LNCAP (cell line): ENCODE measurements around the gene SERPINA10.

Source experiments
- CTCF ChIP-seq: fragments of 450-650 bp; IDR thresholded peaks from 2 replicates; pipeline ENCODE4 v1.5.1; 2017; ENCODE audit warnings: mild to moderate bottlenecking

SERPINA10 gene

DNA sequence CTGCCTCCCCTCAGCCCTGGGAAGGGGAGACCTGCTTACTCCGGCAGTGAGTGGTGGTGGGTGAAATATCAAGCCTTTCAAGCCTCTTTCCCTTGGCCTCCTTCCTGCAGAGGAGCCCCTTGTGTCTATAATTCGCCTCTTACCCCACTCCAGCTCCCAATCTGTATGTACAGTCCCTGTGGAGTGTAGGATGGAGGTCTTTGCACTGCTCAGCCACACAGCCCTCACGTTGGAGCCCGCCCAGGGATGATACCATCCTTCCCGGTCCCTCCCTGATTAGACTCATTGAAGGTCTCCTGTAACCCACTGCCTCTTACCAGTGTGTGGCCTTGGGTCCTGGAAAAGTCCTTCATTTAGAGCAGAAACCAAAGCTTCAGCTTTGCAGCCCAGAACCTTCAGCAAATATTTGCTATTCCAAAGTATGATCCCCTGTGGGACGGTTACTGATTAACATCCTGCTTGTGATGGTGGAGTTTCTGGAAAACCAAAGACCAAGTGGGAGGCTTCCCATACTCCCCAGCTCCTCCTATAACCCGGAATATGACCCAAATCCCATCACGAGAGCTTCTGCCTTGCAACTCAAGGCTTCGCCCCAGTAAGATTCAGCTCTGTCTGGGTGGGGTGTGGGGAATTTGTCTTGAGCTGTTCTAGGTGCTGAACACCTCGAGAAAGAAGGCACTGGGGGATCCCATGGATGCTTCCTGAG is at the start of gene SERPINA10:
SERPINA10 (minus strand) TSS at position 397 of the 706 bp plus-strand sequence. CDS start 2,675 bp downstream, outside the sequence.
- no peak for TF ChIP-seq CTCF

- TF ChIP-seq CTCF = no peak
These were observed 49.4 kb upstream of the SERPINA10 start for GRCh38 chr14:94342334-94342934.

- no peak for TF ChIP-seq CTCF
These were observed 48.7 kb upstream of the SERPINA10 start for GRCh38 chr14:94341656-94342333.

- no peak for TF ChIP-seq CTCF
These were observed 47.5 kb upstream of the SERPINA10 start for GRCh38 chr14:94340533-94340932.

- TF ChIP-seq CTCF = no peak
These were observed 45.0 kb upstream of the SERPINA10 start for GRCh38 chr14:94338023-94338422.

- no peak for TF ChIP-seq CTCF
These were observed 44.2 kb upstream of the SERPINA10 start for GRCh38 chr14:94337274-94337673.

- no peak for TF ChIP-seq CTCF
These were observed 41.8 kb upstream of the SERPINA10 start for GRCh38 chr14:94334872-94335271.
